ENCODE measurements around the gene TXNDC11. TPM values are rescaled to one million over a fixed set of nuclear protein-coding genes. Genes with fewer than 3 reads are reported as not detected.

The TXNDC11 gene
- total RNA-seq, 4 donors from 2014 or later, result 27.7 to 47.8 (median 40.0) TPM

GRCh38 chr16:11734025-11734652 is 8.5 kb downstream of the TXNDC11 start:
- intact Hi-C loops (cut with DNase I; ENCODE audit: low total_unique reads), result no loop called here
- DNase-seq (ENCODE audit: low spot score in 2 of 2), result peak in 1 of 2 donors; percentile 9
- no peak for TF ChIP-seq CTCF (IDR thresholded peaks at IDR 0.05)
- TF ChIP-seq POLR2A (IDR thresholded peaks at IDR 0.05), result no peak
- H3K4me3 ChIP-seq (ENCODE audit: low read depth, poor library complexity, severe bottlenecking), result no peak overlapping the region
- WGBS, 2 donors, result 52 to 62% methylated on average over 3 of the region's 3 CpGs

- intact Hi-C loops (cut with DNase I; ENCODE audit: low total_unique reads), result no loop called here
- WGBS, 2 donors, result 80 to 86% methylated on average over 3 of the region's 3 CpGs
- no peak for DNase-seq (ENCODE audit: low spot score in 2 of 2)
- H3K4me3 ChIP-seq (ENCODE audit: low read depth, poor library complexity, severe bottlenecking), result no peak overlapping the region
- TF ChIP-seq POLR2A (IDR thresholded peaks at IDR 0.05) (no peak), CTCF (IDR thresholded peaks at IDR 0.05) (no peak)
These were observed 11.4 kb downstream of the TXNDC11 start for GRCh38 chr16:11731222-11731621.

GRCh38 chr16:11729787-11730186 is 12.9 kb downstream of the TXNDC11 start:
- H3K4me3 ChIP-seq (ENCODE audit: low read depth, poor library complexity, severe bottlenecking), result no peak overlapping the region
- intact Hi-C loops (cut with DNase I; ENCODE audit: low total_unique reads), result loop anchor here (10.0 kb wide), 1 partner anchor 85 kb away; no protein-coding TSS in a partner anchor
- DNase-seq (ENCODE audit: low spot score in 2 of 2), result peak in 1 of 2 donors; percentile 50
- WGBS, 2 donors, result 95 to 96% methylated on average over 3 of the region's 3 CpGs
- TF ChIP-seq POLR2A (IDR thresholded peaks at IDR 0.05), result no peak
- no peak for TF ChIP-seq CTCF (IDR thresholded peaks at IDR 0.05)

GRCh38 chr16:11727796-11728543 is 14.7 kb downstream of the TXNDC11 start:
- H3K4me3 ChIP-seq (ENCODE audit: low read depth, poor library complexity, severe bottlenecking), result no peak overlapping the region
- DNase-seq (ENCODE audit: low spot score in 2 of 2), result no peak
- intact Hi-C loops (cut with DNase I; ENCODE audit: low total_unique reads), result loop anchor here (10.0 kb wide), 1 partner anchor 83 kb away; no protein-coding TSS in a partner anchor
- no peak for TF ChIP-seq CTCF (IDR thresholded peaks at IDR 0.05)
- TF ChIP-seq POLR2A (IDR thresholded peaks at IDR 0.05), result no peak
- WGBS, 2 donors, result 75 to 76% methylated on average over 4 of the region's 4 CpGs

GRCh38 chr16:11726008-11726407 is 16.6 kb downstream of the TXNDC11 start:
- H3K4me3 ChIP-seq (ENCODE audit: low read depth, poor library complexity, severe bottlenecking), result no peak overlapping the region
- intact Hi-C loops (cut with DNase I; ENCODE audit: low total_unique reads), result loop anchor here (10.0 kb wide), 1 partner anchor 81 kb away; no protein-coding TSS in a partner anchor
- 93 to 99% methylated on average over 8 of the region's 8 CpGs for WGBS, 2 donors
- peak in 1 of 2 donors; percentile 29 for DNase-seq (ENCODE audit: low spot score in 2 of 2)
- TF ChIP-seq POLR2A (IDR thresholded peaks at IDR 0.05) (no peak), CTCF (IDR thresholded peaks at IDR 0.05) (no peak)

Measured in lower leg skin (tissue), 4 donors.